ENCODE data around the gene HS6ST1.
"Not testable (repeated sequence)": the region's sequence is repeated elsewhere in the genome, so short reads cannot be mapped to it uniquely, and the experiment has no call there.

The HS6ST1 gene

DNA sequence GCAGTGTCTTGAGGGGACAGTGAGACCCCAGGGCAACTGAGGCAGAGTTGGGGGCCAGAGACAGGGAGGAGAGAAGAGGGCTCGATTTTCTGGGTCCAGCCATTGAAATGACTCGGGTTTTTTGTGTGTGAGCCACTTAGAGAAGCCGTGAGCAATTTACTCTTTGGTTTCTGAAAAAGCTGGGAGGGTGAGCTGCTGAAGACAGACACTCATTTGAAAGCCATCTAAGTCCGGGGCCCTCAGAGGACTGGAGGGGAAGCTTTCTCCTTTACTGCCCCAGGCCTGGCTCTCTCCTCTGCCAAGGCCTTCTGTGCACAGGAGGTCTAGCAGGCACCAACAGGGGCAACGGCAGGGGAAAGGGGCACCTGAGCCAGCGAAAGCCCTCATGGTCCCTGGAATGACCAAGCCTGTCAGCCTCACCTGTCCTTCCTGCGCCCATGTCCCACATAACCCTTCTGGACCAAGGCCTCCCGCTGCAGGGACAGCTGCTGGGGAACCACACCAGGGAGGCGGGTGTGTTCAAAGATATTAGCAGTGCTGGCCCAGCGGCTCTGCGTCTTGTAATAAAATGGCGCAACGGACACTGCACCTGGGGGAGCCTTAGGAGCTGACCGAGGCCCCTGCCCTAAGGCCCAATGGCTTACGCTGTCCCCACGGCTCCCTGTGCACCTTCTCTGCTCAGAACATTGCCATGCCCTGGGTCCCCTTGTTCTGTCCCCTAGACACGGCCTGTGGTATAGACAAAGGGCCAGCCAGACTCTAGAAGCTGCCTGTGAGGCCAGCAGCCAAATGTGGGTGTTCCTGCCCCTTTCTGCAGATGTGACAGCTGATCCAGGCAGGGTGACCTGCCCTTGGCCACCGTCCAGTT, 45.8 kb downstream of the HS6ST1 start:
- no peaks in the 10 kb centered on the region for H3K27me3 Mint-ChIP-seq (ENCODE audit: low read depth)
- no peak overlapping the region for H3K4me3 Mint-ChIP-seq
- H3K9me3 Mint-ChIP-seq, result peaks cover 14% of the 10 kb centered on the region
- peaks cover 11% of the 10 kb centered on the region for H3K36me3 Mint-ChIP-seq (ENCODE audit: low read depth)
- H3K4me1 Mint-ChIP-seq (ENCODE audit: low read depth), result peaks cover 5% of the 10 kb centered on the region
- H3K27ac Mint-ChIP-seq, result no peak overlapping the region

DNA sequence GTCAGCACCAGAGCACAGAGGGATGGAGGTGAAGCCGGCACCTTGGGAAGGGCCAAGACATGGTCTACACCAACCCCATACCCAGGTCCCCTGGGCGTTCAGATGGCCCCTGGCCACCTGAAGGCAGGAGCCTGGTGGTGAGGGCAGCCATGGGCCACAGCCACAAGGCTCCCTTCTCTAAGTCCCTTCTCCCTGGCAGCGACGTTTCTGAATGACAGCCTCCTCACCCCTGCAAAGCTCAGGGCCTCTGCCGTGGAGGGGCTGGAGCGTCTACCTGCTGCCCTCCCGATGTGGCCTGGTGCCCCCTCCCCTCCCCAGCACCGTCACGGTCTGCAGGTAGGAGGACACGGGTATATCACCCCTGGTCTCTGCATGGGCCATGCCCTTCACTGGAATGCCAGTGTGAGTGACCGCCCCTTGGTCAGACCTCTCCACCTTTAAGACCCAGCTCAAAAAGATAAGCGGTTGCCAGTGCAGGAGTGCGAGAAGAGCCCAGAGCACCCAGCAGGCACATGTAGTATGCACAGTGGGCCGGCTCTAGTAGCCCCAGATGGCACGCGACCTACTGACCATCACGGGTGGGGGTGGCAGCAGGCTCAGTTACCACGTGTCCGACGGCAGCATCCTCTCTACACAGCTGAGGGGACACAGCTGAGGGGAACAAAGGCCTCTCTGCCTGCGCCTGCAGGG, 46.6 kb downstream of the HS6ST1 start:
- H3K27me3 Mint-ChIP-seq (ENCODE audit: low read depth), result no peaks in the 10 kb centered on the region

DNA sequence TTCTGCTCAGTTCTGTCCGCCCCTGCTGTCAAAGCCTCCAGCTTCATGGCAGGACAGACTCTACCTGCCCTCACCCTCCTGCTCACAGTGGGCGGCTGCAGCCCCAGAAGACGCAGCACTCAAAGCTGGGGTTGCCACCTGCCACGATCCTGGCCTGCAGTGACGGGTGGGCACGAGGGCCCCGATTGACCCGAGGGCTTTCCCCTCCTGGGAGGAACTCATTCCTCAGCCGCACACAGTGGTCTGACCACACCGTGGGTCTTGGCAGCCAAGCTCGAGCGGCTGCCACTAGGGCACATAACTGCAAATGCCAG, 47.1 kb downstream of the HS6ST1 start:
- H3K4me1 Mint-ChIP-seq (ENCODE audit: low read depth), result peaks cover 5% of the 10 kb centered on the region
- H3K9me3 Mint-ChIP-seq, result peaks cover 14% of the 10 kb centered on the region
- no peak overlapping the region for H3K4me3 Mint-ChIP-seq
- H3K36me3 Mint-ChIP-seq (ENCODE audit: low read depth), result peaks cover 11% of the 10 kb centered on the region
- no peak overlapping the region for H3K27ac Mint-ChIP-seq
- no peaks in the 10 kb centered on the region for H3K27me3 Mint-ChIP-seq (ENCODE audit: low read depth)

More for the DNA sequence above, 46.6 kb downstream of the HS6ST1 start:
- H3K36me3 Mint-ChIP-seq (ENCODE audit: low read depth), result peaks cover 11% of the 10 kb centered on the region
- H3K4me1 Mint-ChIP-seq (ENCODE audit: low read depth), result peaks cover 5% of the 10 kb centered on the region
- no peak overlapping the region for H3K4me3 Mint-ChIP-seq
- H3K9me3 Mint-ChIP-seq, result peaks cover 14% of the 10 kb centered on the region
- H3K27ac Mint-ChIP-seq, result no peak overlapping the region

- peaks cover 11% of the 10 kb centered on the region for H3K36me3 Mint-ChIP-seq (ENCODE audit: low read depth)
- H3K27ac Mint-ChIP-seq, result no peak overlapping the region
- H3K4me3 Mint-ChIP-seq, result no peak overlapping the region
- H3K4me1 Mint-ChIP-seq (ENCODE audit: low read depth), result peaks cover 5% of the 10 kb centered on the region
- no peaks in the 10 kb centered on the region for H3K27me3 Mint-ChIP-seq (ENCODE audit: low read depth)
- H3K9me3 Mint-ChIP-seq, result peaks cover 14% of the 10 kb centered on the region
Measured at GRCh38 chr2:128270672-128271596, 47.7 kb downstream of the HS6ST1 start.

GRCh38 chr2:128269990-128270671, 48.5 kb downstream of the HS6ST1 start:
- peaks cover 10% of the 10 kb centered on the region for H3K36me3 Mint-ChIP-seq (ENCODE audit: low read depth)
- H3K4me3 Mint-ChIP-seq, result no peak overlapping the region
- peaks cover 12% of the 10 kb centered on the region for H3K9me3 Mint-ChIP-seq
- H3K4me1 Mint-ChIP-seq (ENCODE audit: low read depth), result peaks cover 5% of the 10 kb centered on the region
- no peaks in the 10 kb centered on the region for H3K27me3 Mint-ChIP-seq (ENCODE audit: low read depth)
- H3K27ac Mint-ChIP-seq, result no peak overlapping the region

GRCh38 chr2:128269063-128269989, 49.3 kb downstream of the HS6ST1 start:
- peaks cover 5% of the 10 kb centered on the region for H3K4me1 Mint-ChIP-seq (ENCODE audit: low read depth)
- no peak overlapping the region for H3K27ac Mint-ChIP-seq
- peaks cover 6% of the 10 kb centered on the region for H3K9me3 Mint-ChIP-seq
- no peak overlapping the region for H3K4me3 Mint-ChIP-seq
- H3K36me3 Mint-ChIP-seq (ENCODE audit: low read depth), result peaks cover 5% of the 10 kb centered on the region
- no peaks in the 10 kb centered on the region for H3K27me3 Mint-ChIP-seq (ENCODE audit: low read depth)

GRCh38 chr2:128268611-128269010, 50.1 kb downstream of the HS6ST1 start:
- not testable (repeated sequence) for H3K27me3 Mint-ChIP-seq (ENCODE audit: low read depth); H3K27ac Mint-ChIP-seq; H3K9me3 Mint-ChIP-seq; H3K4me1 Mint-ChIP-seq (ENCODE audit: low read depth); H3K36me3 Mint-ChIP-seq (ENCODE audit: low read depth); H3K4me3 Mint-ChIP-seq

DNA sequence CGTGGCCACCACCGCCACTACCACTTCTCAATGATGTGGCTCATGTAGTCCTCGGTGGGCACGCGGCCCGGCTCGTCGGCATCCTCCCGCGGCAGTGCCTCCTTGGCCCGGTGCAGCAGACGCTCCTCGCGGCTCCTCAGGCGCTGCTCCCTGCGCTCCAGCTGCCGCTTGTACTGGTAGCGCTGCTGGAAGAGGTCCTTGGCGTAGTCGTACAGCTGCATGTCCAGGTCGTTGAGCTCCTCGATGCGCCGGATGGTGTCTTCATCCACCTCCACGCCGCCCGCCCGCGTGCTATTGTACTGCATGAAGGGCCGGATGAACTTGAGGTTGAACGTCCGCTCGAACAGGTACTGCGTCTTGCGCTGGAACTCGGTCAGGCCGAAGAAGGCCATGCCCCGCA, 50.5 kb downstream of the HS6ST1 start:
- H3K4me1 Mint-ChIP-seq (ENCODE audit: low read depth); H3K9me3 Mint-ChIP-seq; H3K27me3 Mint-ChIP-seq (ENCODE audit: low read depth); H3K27ac Mint-ChIP-seq; H3K4me3 Mint-ChIP-seq; H3K36me3 Mint-ChIP-seq (ENCODE audit: low read depth): not testable (repeated sequence)

- not testable (repeated sequence) for H3K36me3 Mint-ChIP-seq (ENCODE audit: low read depth); H3K27me3 Mint-ChIP-seq (ENCODE audit: low read depth); H3K4me3 Mint-ChIP-seq; H3K27ac Mint-ChIP-seq; H3K4me1 Mint-ChIP-seq (ENCODE audit: low read depth); H3K9me3 Mint-ChIP-seq
Measured at GRCh38 chr2:128267649-128268048, 51.0 kb downstream of the HS6ST1 start.

GRCh38 chr2:128267197-128267596, 51.5 kb downstream of the HS6ST1 start:
- H3K9me3 Mint-ChIP-seq; H3K4me3 Mint-ChIP-seq; H3K36me3 Mint-ChIP-seq (ENCODE audit: low read depth); H3K27me3 Mint-ChIP-seq (ENCODE audit: low read depth); H3K4me1 Mint-ChIP-seq (ENCODE audit: low read depth); H3K27ac Mint-ChIP-seq: not testable (repeated sequence)

GRCh38 chr2:128266463-128266862, 52.2 kb downstream of the HS6ST1 start:
- not testable (repeated sequence) for H3K4me1 Mint-ChIP-seq (ENCODE audit: low read depth); H3K27me3 Mint-ChIP-seq (ENCODE audit: low read depth); H3K27ac Mint-ChIP-seq

GRCh38 chr2:128265608-128265993, 53.1 kb downstream of the HS6ST1 start:
- not testable (repeated sequence) for H3K4me1 Mint-ChIP-seq (ENCODE audit: low read depth); H3K36me3 Mint-ChIP-seq (ENCODE audit: low read depth); H3K9me3 Mint-ChIP-seq; H3K27ac Mint-ChIP-seq; H3K27me3 Mint-ChIP-seq (ENCODE audit: low read depth); H3K4me3 Mint-ChIP-seq

More at GRCh38 chr2:128266463-128266862, 52.2 kb downstream of the HS6ST1 start:
- not testable (repeated sequence) for H3K9me3 Mint-ChIP-seq; H3K36me3 Mint-ChIP-seq (ENCODE audit: low read depth); H3K4me3 Mint-ChIP-seq

DNA sequence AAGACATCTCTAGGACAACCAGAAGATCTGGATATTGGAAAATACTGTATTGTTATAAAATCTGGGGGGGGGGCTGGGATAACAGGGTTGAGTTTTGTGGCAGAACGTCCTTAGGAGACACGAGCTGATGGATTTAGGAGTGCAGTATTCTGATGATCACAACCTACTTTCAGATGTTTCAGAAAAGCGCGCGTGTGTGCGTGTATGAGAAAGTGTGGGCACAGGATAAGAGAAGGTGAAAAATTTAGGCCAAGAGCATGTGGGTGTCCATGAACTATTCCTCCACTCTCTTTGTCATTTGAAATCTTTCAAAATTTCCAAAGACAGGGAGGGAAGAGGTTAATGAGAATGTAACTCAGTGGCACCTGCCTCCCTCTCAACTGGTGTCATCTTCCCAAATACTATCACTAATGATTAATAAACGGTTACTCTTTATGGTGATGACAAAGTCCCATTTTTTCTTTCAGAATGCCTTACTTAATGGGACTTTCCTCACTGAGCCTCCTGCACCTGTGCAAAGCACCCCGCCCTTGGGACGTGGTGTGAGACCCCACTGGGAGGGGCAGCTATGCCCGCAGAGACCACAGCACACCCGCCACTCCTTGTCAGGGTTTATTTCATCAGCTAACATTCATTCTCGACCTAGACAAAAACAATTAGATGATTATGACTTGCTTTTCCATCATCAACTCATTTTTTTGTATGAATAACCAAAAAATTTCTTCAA, 53.6 kb downstream of the HS6ST1 start:
- no peaks in the 10 kb centered on the region for H3K9me3 Mint-ChIP-seq
- no peaks in the 10 kb centered on the region for H3K4me1 Mint-ChIP-seq (ENCODE audit: low read depth)
- H3K27ac Mint-ChIP-seq, result no peak overlapping the region
- no peaks in the 10 kb centered on the region for H3K27me3 Mint-ChIP-seq (ENCODE audit: low read depth)
- no peaks in the 10 kb centered on the region for H3K36me3 Mint-ChIP-seq (ENCODE audit: low read depth)
- no peak overlapping the region for H3K4me3 Mint-ChIP-seq
